ENCODE measurements around the gene SUCLG2. TPM values are rescaled to one million over a fixed set of nuclear protein-coding genes. Genes with fewer than 3 reads are reported as not detected.

The SUCLG2 gene
- total and polyA plus RNA-seq, 10 of the 15 experiments (the other 5 are each of a cell fraction or from before 2014, with no cell fraction given), result 17.8 to 50.9 (median 37.2) TPM

DNA sequence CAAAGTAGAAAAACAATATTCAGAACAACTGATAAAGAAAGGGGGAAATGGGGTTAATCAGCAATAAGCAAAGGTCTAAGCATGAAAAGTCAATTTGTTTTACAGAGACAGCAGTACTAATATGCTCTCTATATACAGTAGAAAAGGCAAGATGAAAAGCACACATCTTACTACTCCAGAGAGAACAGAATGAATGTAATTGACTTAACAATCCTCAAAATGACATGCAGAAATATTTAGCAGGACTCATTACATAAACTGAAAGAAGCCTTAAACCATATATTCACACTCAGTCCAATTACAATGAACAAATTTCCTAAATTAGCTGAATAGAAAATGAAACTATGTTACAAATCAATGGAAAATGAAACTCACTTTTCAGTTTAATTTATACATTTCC is 319.8 kb downstream of the SUCLG2 start:
- ATAC-seq, result no peak
- in situ Hi-C loops (cut with MboI) (no loop called here), intact Hi-C loops (cut with micrococcal nuclease; ENCODE audit: unreplicated experiment) (no loop called here)
- Histone ChIP-seq H3K27me3 (replicated peaks in 1 of 2; ENCODE audit: control insufficient read depth in 2 of 2, insufficient read depth in 2 of 2, low read length in 1 of 2) (no peaks in the 10 kb centered on the region), H3K27ac (ENCODE audit: control insufficient read depth, insufficient read depth) (no peak overlapping the region), H3K4me1 (ENCODE audit: control insufficient read depth, insufficient read depth, low read length) (no peaks in the 10 kb centered on the region), H4K20me1 (ENCODE audit: control insufficient read depth, insufficient read depth) (no peaks in the 10 kb centered on the region), H3K4me3 (no peak overlapping the region), H2AFZ (ENCODE audit: control insufficient read depth, low read depth, low read length) (no peak overlapping the region), H3K79me2 (ENCODE audit: control insufficient read depth, insufficient read depth, low read length) (no peaks in the 10 kb centered on the region), H3K9me3 (replicated peaks; ENCODE audit: control insufficient read depth, insufficient read depth, low read length) (no peaks in the 10 kb centered on the region; the same call in 2 of the 3 replicates), H3K36me3 (ENCODE audit: control insufficient read depth in 2 of 2, insufficient read depth in 2 of 2, low read length in 1 of 2) (no peaks in the 10 kb centered on the region), H3K4me2 (ENCODE audit: control insufficient read depth, insufficient read depth) (no peak overlapping the region), H3K9ac (ENCODE audit: control insufficient read depth, insufficient read depth, low read length) (no peak overlapping the region)
- ChIA-PET POLR2A (no interaction called here), SMC1A (ENCODE audit: uncharacterized antibody, unreplicated experiment) (no interaction called here), CTCF (no interaction called here), RAD21 (ENCODE audit: unreplicated experiment) (interaction anchor here (2.1 kb wide), 1 partner anchor 221 kb away, joined by 6 read pairs; no protein-coding TSS in a partner anchor)
- no peak for FAIRE-seq
- no TSS peak for BruUV-seq (replicated peaks)
- no peak for DNase-seq (ENCODE audit: low read depth, low spot score)
- TF ChIP-seq HDGF (IDR thresholded peaks at IDR 0.05) (no peak), CBX3 (IDR thresholded peaks at IDR 0.05; ENCODE audit: borderline replicate concordance, low read depth) (no peak)
- TF ChIP-seq, protein P1, sequence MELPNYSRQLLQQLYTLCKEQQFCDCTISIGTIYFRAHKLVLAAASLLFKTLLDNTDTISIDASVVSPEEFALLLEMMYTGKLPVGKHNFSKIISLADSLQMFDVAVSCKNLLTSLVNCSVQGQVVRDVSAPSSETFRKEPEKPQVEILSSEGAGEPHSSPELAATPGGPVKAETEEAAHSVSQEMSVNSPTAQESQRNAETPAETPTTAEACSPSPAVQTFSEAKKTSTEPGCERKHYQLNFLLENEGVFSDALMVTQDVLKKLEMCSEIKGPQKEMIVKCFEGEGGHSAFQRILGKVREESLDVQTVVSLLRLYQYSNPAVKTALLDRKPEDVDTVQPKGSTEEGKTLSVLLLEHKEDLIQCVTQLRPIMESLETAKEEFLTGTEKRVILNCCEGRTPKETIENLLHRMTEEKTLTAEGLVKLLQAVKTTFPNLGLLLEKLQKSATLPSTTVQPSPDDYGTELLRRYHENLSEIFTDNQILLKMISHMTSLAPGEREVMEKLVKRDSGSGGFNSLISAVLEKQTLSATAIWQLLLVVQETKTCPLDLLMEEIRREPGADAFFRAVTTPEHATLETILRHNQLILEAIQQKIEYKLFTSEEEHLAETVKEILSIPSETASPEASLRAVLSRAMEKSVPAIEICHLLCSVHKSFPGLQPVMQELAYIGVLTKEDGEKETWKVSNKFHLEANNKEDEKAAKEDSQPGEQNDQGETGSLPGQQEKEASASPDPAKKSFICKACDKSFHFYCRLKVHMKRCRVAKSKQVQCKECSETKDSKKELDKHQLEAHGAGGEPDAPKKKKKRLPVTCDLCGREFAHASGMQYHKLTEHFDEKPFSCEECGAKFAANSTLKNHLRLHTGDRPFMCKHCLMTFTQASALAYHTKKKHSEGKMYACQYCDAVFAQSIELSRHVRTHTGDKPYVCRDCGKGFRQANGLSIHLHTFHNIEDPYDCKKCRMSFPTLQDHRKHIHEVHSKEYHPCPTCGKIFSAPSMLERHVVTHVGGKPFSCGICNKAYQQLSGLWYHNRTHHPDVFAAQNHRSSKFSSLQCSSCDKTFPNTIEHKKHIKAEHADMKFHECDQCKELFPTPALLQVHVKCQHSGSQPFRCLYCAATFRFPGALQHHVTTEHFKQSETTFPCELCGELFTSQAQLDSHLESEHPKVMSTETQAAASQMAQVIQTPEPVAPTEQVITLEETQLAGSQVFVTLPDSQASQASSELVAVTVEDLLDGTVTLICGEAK (IDR thresholded peaks at IDR 0.05; ENCODE audit: borderline replicate concordance), result no peak
- TF ChIP-seq, protein P2, sequence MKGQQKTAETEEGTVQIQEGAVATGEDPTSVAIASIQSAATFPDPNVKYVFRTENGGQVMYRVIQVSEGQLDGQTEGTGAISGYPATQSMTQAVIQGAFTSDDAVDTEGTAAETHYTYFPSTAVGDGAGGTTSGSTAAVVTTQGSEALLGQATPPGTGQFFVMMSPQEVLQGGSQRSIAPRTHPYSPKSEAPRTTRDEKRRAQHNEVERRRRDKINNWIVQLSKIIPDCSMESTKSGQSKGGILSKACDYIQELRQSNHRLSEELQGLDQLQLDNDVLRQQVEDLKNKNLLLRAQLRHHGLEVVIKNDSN (IDR thresholded peaks at IDR 0.05; ENCODE audit: borderline replicate concordance, extremely low read length, insufficient read depth, low read depth, low read length), result no peak
